A549 (cell line): ENCODE data around the gene SLC18A3. TPM values are rescaled to one million over a fixed set of nuclear protein-coding genes. Genes with fewer than 3 reads are reported as not detected.
A peak's percentile ranks its signal among the peaks of the same experiment; 100 is the strongest.

Source experiments
- ATAC-seq, 2 experiments: fragments of 200-7000 bp in 1 of 2; fragments of >200 bp in 1 of 2; cut with Nextera tagmentation in 1 of 2; cut with Tn5 transposase in 1 of 2; 3 replicates each; pipeline versions ENCODE4 v1.8.0 to v1.9.1; 2018 to 2020; ENCODE audit warnings: mild to moderate bottlenecking in 1 of 2, moderate library complexity in 1 of 2
- CTCF ChIA-PET: fragments of 300-600 bp; sonication (Branson Sonifier 250); formaldehyde crosslinking; extraction: SDS; loops from one replicate; lab custom pipeline; 2021; ENCODE audit warnings: antibody characterized with exemption, inconsistent platforms; lab: Yijun Ruan, JAX
- POLR2A ChIA-PET: fragments of 350-600 bp; formaldehyde crosslinking; extraction: SDS; loops from one replicate; lab custom pipeline; 2021; ENCODE audit warnings: antibody characterized with exemption, inconsistent platforms; lab: Yijun Ruan, JAX
- DNase-seq, 2 experiments: peaks; one replicate each; pipeline versions ENCODE4 v3.0.0 to v3.0.0-alpha.2; 2011 to 2016; ENCODE audit warnings: low read depth in 1 of 2, low spot score in 1 of 2
- FAIRE-seq: peaks from 2 replicates; lab custom pipeline; 2011; peaks lifted over from hg19 to GRCh38; lab: Jason Lieb, UNC
- H3K27ac ChIP-seq, 2 experiments: fragments of >200 bp; sonication (Bioruptor Twin); formaldehyde crosslinking; 3 replicates each; pipeline ENCODE4 v1.5.1; 2016 to 2017
- H3K4me1 ChIP-seq: fragments of >200 bp; sonication (Bioruptor Twin); formaldehyde crosslinking; 3 replicates; pipeline ENCODE4 v1.6.1; 2016
- H3K4me2 ChIP-seq: fragments of >200 bp; sonication (Bioruptor Twin); formaldehyde crosslinking; 3 replicates; pipeline ENCODE4 v1.6.1; 2016
- H3K4me3 ChIP-seq: fragments of >200 bp; sonication (Bioruptor Twin); formaldehyde crosslinking; 3 replicates; pipeline ENCODE4 v1.5.1; 2016
- H3K9me3 ChIP-seq: fragments of >200 bp; sonication (Bioruptor Twin); formaldehyde crosslinking; 3 replicates; pipeline ENCODE4 v1.6.1; 2016
- BCL3 ChIP-seq: fragments of >200 bp; sonication (Bioruptor Twin); formaldehyde crosslinking; IDR thresholded peaks from 3 replicates; pipeline ENCODE4 v1.6.1; 2016
- BHLHE40 ChIP-seq: IDR thresholded peaks from 2 replicates; pipeline ENCODE4 v1.6.1; 2012; ENCODE audit warnings: low read depth, low read length, inconsistent platforms
- CBX2 ChIP-seq: fragments of 200-600 bp; sonication (generic); IDR thresholded peaks from 2 replicates; pipeline ENCODE4 v1.6.1; 2016; ENCODE audit warnings: low read depth, mild to moderate bottlenecking, borderline replicate concordance
- CEBPB ChIP-seq, 2 experiments: fragments of >200 bp in 1 of 2; sonication (Bioruptor Twin) in 1 of 2; formaldehyde crosslinking in 1 of 2; IDR thresholded peaks; 2 replicates each; pipeline ENCODE4 v1.6.1; 2012 to 2016
- CHD4 ChIP-seq: fragments of 200-600 bp; sonication (generic); IDR thresholded peaks from 2 replicates; pipeline ENCODE4 v1.6.1; 2016; ENCODE audit warnings: antibody characterized with exemption, mild to moderate bottlenecking, borderline replicate concordance
- EHF ChIP-seq: fragments of 250-450 bp; sonication (Bioruptor Pico); IDR thresholded peaks from 2 replicates; pipeline ENCODE4 v1.5.0; 2020; ENCODE audit warnings: mild to moderate bottlenecking
- EHMT2 ChIP-seq: fragments of 200-600 bp; sonication (generic); IDR thresholded peaks from 2 replicates; pipeline ENCODE4 v1.6.1; 2016; ENCODE audit warnings: antibody characterized with exemption, low read depth, mild to moderate bottlenecking, moderate library complexity
- EP300 ChIP-seq, 2 experiments: fragments of >200 bp; sonication (Bioruptor Twin); formaldehyde crosslinking; IDR thresholded peaks; 2 replicates in 1 of 2; 3 replicates in 1 of 2; pipeline ENCODE4 v1.6.1; 2016 to 2017
- ESRRA ChIP-seq: fragments of 150-350 bp; IDR thresholded peaks from 2 replicates; pipeline ENCODE4 v1.6.1; 2014; ENCODE audit warnings: mild to moderate bottlenecking, low read length, borderline replicate concordance
- HDAC2 ChIP-seq: fragments of 200-600 bp; sonication (generic); IDR thresholded peaks from 2 replicates; pipeline ENCODE4 v1.6.1; 2016
- HEYL ChIP-seq: fragments of 250-450 bp; sonication (Bioruptor Pico); IDR thresholded peaks from 2 replicates; pipeline ENCODE4 v1.8.0; 2021; ENCODE audit warnings: mild to moderate bottlenecking, moderate library complexity
- HMGXB4 ChIP-seq: fragments of 250-450 bp; sonication (Bioruptor Pico); IDR thresholded peaks from 2 replicates; pipeline ENCODE4 v1.5.0; 2021; ENCODE audit warnings: mild to moderate bottlenecking, moderate library complexity, borderline replicate concordance
- HOXA7 ChIP-seq: fragments of 250-450 bp; sonication (Bioruptor Pico); IDR thresholded peaks from 2 replicates; pipeline ENCODE4 v1.5.0; 2020; ENCODE audit warnings: mild to moderate bottlenecking, moderate library complexity
- JUN ChIP-seq, 2 experiments: fragments of >200 bp; sonication (Bioruptor Twin); formaldehyde crosslinking; IDR thresholded peaks; 2 replicates in 1 of 2; 3 replicates in 1 of 2; pipeline ENCODE4 v1.6.1; 2016 to 2017
- JUNB ChIP-seq: fragments of >200 bp; sonication (Bioruptor Twin); formaldehyde crosslinking; IDR thresholded peaks from 2 replicates; pipeline ENCODE4 v1.6.1; 2016
- KDM1A ChIP-seq: fragments of 200-600 bp; sonication (generic); IDR thresholded peaks from 2 replicates; pipeline ENCODE4 v1.6.1; 2016; ENCODE audit warnings: low read depth, mild to moderate bottlenecking
- NR3C1 ChIP-seq: fragments of >200 bp; sonication (Bioruptor Twin); formaldehyde crosslinking; IDR thresholded peaks from 3 replicates; pipeline ENCODE4 v1.6.1; 2017
- POLR2A ChIP-seq: IDR thresholded peaks from 2 replicates; pipeline ENCODE4 v1.6.1; 2012; ENCODE audit warnings: mild to moderate bottlenecking, low read length
- RAD21 ChIP-seq, 2 experiments: fragments of >200 bp in 1 of 2; sonication (Bioruptor Twin) in 1 of 2; formaldehyde crosslinking in 1 of 2; IDR thresholded peaks in 1 of 2; conservative IDR thresholded peaks in 1 of 2; 2 replicates in 1 of 2; 3 replicates in 1 of 2; pipeline ENCODE4 v1.6.1; 2012 to 2018; ENCODE audit warnings: inconsistent platforms in 1 of 2
- SREBF2 ChIP-seq: fragments of 450-650 bp; IDR thresholded peaks from 2 replicates; pipeline ENCODE4 v1.6.1; 2014; ENCODE audit warnings: mild to moderate bottlenecking, moderate library complexity
- TP53 ChIP-seq: fragments of 250-450 bp; sonication (Bioruptor Pico); IDR thresholded peaks from 2 replicates; pipeline ENCODE4 v1.5.0; 2021; ENCODE audit warnings: mild to moderate bottlenecking, moderate library complexity
- ZC3H11A ChIP-seq: fragments of 450-650 bp; IDR thresholded peaks from 2 replicates; pipeline ENCODE4 v1.6.1; 2014; ENCODE audit warnings: antibody characterized with exemption, mild to moderate bottlenecking
- ZNF302 ChIP-seq: fragments of 250-450 bp; sonication (Bioruptor Pico); IDR thresholded peaks from 2 replicates; pipeline ENCODE4 v1.9.0; 2021; ENCODE audit warnings: inconsistent platforms, mild to moderate bottlenecking, moderate library complexity
- ZSCAN20 ChIP-seq: fragments of 250-450 bp; sonication (Bioruptor Pico); IDR thresholded peaks from 2 replicates; pipeline ENCODE4 v1.8.0; 2022; ENCODE audit warnings: mild to moderate bottlenecking, moderate library complexity
- WGBS: methylation state at CpG from one replicate; pipeline ENCODE4 v1.1.6; 2017; ENCODE audit errors: missing lambda C conversion rate; 5-methylcytosine and 5-hydroxymethylcytosine counted together
- polyA plus RNA-seq, 4 experiments: library from polyadenylated mRNA; depleted of rRNA in 3 of 4; stranded (reverse); fragments of >200 nt; fragmentation: RNase III in 1 of 4; extraction: RNeasy Plus Mini Kit Qiagen cat#74134 plus additional on column Dnase treatment in 1 of 4; gene quantifications; 2 replicates in 3 of 4; 3 replicates in 1 of 4; pipeline ENCODE4 v1.2.3, GENCODE V29; 2011 to 2017
- TF ChIP-seq, protein P1 (sequence below): IDR thresholded peaks from 2 replicates; pipeline ENCODE4 v1.6.1; 2012
- TF ChIP-seq, protein P2 (sequence below): fragments of 250-450 bp; sonication (Bioruptor Pico); IDR thresholded peaks from 2 replicates; pipeline ENCODE4 v1.5.0; 2020; ENCODE audit warnings: low read depth, mild to moderate bottlenecking, moderate library complexity
- TF ChIP-seq, protein P3 (sequence below): IDR thresholded peaks from 2 replicates; pipeline ENCODE4 v1.6.1; 2012; ENCODE audit warnings: low read depth, borderline replicate concordance

The SLC18A3 gene
- polyA plus RNA-seq, 2 of the 4 experiments (the other 2 are of a cell fraction) = not detected

DNA sequence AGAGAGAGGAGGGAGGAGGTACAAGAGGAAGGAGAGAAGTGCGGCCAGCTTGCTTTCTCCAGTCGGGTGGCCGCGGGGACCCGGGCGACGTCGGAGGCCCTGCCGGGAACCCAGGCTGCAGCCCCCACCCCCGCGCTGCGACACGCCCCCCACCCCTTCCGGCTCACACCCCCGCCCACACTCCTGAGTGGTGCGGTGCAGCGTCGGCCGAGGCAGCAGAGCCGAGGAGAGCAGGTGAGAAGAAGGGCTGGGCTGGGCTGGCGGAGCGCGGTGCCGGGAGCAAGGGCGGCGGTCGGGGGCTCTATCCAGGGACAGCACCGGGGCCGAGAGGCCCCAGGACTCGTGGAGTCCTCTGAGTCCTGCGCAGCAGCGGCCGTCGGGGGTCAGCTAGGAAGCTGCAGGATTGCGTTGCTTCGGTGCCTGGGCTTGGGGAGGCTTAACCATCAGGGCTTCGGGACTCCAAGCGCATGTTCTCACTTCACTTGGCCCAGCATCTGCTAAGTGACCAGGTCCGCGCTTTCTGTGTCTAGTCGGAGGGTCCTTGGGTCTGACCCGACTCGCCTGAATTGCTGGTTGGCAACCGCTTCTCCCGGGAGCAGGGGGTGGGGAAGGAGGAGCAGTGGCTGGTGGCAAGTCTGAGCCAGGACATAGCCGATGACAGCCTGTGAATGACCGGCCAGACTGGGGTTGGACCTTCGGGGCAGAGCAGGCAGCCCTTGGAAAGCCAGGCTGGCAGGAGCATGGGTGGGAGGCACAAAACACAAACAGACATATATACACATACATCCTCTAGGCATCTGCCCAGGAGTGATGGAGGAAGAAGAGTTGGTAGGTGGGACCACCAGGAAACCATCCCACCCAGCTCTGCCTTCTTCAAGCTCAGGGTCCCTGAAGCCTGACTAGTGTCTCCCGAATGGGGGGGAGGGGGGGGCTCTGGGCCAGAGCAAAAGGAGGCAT, 4.4 kb downstream of the SLC18A3 start:
- ChIA-PET POLR2A (no interaction called here), CTCF (no interaction called here)
- TF ChIP-seq, protein P1, sequence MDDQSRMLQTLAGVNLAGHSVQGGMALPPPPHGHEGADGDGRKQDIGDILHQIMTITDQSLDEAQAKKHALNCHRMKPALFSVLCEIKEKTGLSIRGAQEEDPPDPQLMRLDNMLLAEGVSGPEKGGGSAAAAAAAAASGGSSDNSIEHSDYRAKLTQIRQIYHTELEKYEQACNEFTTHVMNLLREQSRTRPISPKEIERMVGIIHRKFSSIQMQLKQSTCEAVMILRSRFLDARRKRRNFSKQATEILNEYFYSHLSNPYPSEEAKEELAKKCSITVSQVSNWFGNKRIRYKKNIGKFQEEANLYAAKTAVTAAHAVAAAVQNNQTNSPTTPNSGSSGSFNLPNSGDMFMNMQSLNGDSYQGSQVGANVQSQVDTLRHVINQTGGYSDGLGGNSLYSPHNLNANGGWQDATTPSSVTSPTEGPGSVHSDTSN = no peak
- TF ChIP-seq EHF (CRISPR knock-in tag) (no peak), JUNB (no peak), ZC3H11A (no peak), JUN (IDR thresholded peaks at IDR 0.05) (no peak)
- TF ChIP-seq, protein P2, sequence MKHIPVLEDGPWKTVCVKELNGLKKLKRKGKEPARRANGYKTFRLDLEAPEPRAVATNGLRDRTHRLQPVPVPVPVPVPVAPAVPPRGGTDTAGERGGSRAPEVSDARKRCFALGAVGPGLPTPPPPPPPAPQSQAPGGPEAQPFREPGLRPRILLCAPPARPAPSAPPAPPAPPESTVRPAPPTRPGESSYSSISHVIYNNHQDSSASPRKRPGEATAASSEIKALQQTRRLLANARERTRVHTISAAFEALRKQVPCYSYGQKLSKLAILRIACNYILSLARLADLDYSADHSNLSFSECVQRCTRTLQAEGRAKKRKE (CRISPR knock-in tag) = no peak
- Histone ChIP-seq H3K4me3 (no peak overlapping the region; the same call in 2 of the 3 replicates), H3K4me1 (no peaks in the 10 kb centered on the region), H3K27ac (no peak overlapping the region), H3K4me2 (peak overlapping the region; percentile 47; the same call in 2 of the 3 replicates), H3K9me3 (no peaks in the 10 kb centered on the region)
- FAIRE-seq = no peak
- no peak for DNase-seq
- no peak for ATAC-seq
- 9% methylated on average over 17 of the region's 49 CpGs for WGBS

DNA sequence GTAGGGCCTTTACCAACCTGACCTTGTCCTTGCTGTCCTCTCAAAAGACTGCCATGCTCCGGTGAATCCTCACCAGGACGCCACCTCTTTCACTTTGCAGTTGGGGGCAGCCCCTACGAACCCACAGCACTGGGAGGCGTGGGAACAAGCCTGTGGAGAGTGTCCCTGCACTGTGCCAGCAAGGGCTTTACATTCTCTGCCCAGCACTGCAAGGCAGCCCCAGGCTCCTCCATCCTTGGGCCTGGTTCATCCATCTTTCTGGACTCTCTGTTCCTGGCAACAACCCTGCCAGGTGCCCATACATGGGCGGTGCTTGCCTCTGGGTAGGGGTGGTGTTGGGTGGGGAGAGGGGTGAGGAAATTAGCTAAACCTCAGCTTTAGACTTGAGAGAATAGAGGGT, 5.1 kb downstream of the SLC18A3 start:
- TF ChIP-seq EP300 (IDR thresholded peaks at IDR 0.05) (no peak), HEYL (CRISPR knock-in tag) (no peak), HDAC2 (no peak), RAD21 (conservative IDR thresholded peaks at IDR 0.05 in 1 of 2, IDR thresholded peaks at IDR 0.05 in 1 of 2) (no peak), ESRRA (no peak), ZSCAN20 (no peak), KDM1A (no peak), NR3C1 (no peak), POLR2A (no peak), CBX2 (no peak), TP53 (CRISPR knock-in tag) (no peak), ZNF302 (CRISPR knock-in tag) (no peak), CEBPB (IDR thresholded peaks at IDR 0.05) (no peak), CHD4 (no peak), BHLHE40 (no peak)
- TF ChIP-seq, protein P3, sequence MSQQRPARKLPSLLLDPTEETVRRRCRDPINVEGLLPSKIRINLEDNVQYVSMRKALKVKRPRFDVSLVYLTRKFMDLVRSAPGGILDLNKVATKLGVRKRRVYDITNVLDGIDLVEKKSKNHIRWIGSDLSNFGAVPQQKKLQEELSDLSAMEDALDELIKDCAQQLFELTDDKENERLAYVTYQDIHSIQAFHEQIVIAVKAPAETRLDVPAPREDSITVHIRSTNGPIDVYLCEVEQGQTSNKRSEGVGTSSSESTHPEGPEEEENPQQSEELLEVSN = no peak
- no peak overlapping the region for H3K4me2 ChIP-seq
- 20% methylated on average over 2 of the region's 5 CpGs for WGBS
- FAIRE-seq = no peak
- H3K27ac ChIP-seq = no peak overlapping the region
- CTCF ChIA-PET = no interaction called here
- H3K4me1 ChIP-seq = no peaks in the 10 kb centered on the region
- POLR2A ChIA-PET = no interaction called here
- no peak for DNase-seq
- H3K9me3 ChIP-seq = no peaks in the 10 kb centered on the region
- no peak for ATAC-seq
- no peak overlapping the region for H3K4me3 ChIP-seq

GRCh38 chr10:49615721-49616120, 5.6 kb downstream of the SLC18A3 start:
- no peak for DNase-seq
- ATAC-seq = no peak
- no peak for FAIRE-seq
- no peaks in the 10 kb centered on the region for H3K4me1 ChIP-seq
- ChIA-PET CTCF (interaction anchor here (2.0 kb wide), 1 partner anchor 20 kb away, joined by 6 read pairs; no protein-coding TSS in a partner anchor), POLR2A (no interaction called here)
- no peak overlapping the region for H3K4me2 ChIP-seq
- H3K4me3 ChIP-seq = no peak overlapping the region
- H3K9me3 ChIP-seq = no peaks in the 10 kb centered on the region
- WGBS = 66% methylated on average over 3 of the region's 5 CpGs
- H3K27ac ChIP-seq = no peak overlapping the region
- no peak for TF ChIP-seq SREBF2
- no peak for TF ChIP-seq KDM1A
- TF ChIP-seq EHMT2 = no peak
- TF ChIP-seq EHF (CRISPR knock-in tag) = no peak
- TF ChIP-seq HOXA7 (CRISPR knock-in tag) = no peak
- no peak for TF ChIP-seq ZNF302 (CRISPR knock-in tag)
- TF ChIP-seq BCL3 = no peak
- TF ChIP-seq HMGXB4 (CRISPR knock-in tag) = no peak
- TF ChIP-seq, protein P3 = no peak
